Left colon (tissue), 2 donors: Measurements from ENCODE around the gene ABCA3. TPM values are rescaled to one million over a fixed set of nuclear protein-coding genes. Genes with fewer than 3 reads are reported as not detected.

Source experiments
- ATAC-seq: fragments of 200-7000 bp; cut with Tn5 transposase; one replicate; pipeline ENCODE4 v1.9.1; 2020; ENCODE audit warnings: mild to moderate bottlenecking, moderate library complexity
- DNase-seq, 2 donors: peaks; one replicate each; pipeline ENCODE4 v3.0.0-alpha.2; 2020
- intact Hi-C, 2 donors: fragments of 100-400 bp; cut with DNase I in 1 of 2; cut with micrococcal nuclease in 1 of 2; formaldehyde crosslinking; loops; one replicate each; pipeline versions ENCODE4 v1.11.2 to v1.14.0; 2022; cut with DNase I, micrococcal nuclease
- total RNA-seq, 2 donors: library from RNA; stranded (reverse); fragmentation: NEBNext Ultra II Directional; extraction: Animal tissue kit (Norgen Biotek cat#: 25700); gene quantifications; one replicate each; pipeline ENCODE4 v1.2.1, GENCODE V29; 2021
- donor health status: DM: no; HTN: no; CAD: no.
- donor health status: DM: yes; HTN: yes; CAD: no.

Gene ABCA3
- total RNA-seq, 2 donors from 2014 or later: 3.8 to 3.9 TPM

GRCh38 chr16:2285731-2286191 is 54.8 kb downstream of the ABCA3 start:
- intact Hi-C loops: no loop called here
- no peak for ATAC-seq
- DNase-seq: no peak

- ATAC-seq: no peak
- no peak for DNase-seq
- intact Hi-C loops: no loop called here
Observed at GRCh38 chr16:2284797-2285576, 55.5 kb downstream of the ABCA3 start.

GRCh38 chr16:2284001-2284770 is 56.3 kb downstream of the ABCA3 start:
- intact Hi-C loops: no loop called here
- DNase-seq (no peak), ATAC-seq (no peak)

- ATAC-seq (no peak), DNase-seq (no peak)
- intact Hi-C loops: no loop called here
Observed at GRCh38 chr16:2282866-2283555, 57.5 kb downstream of the ABCA3 start.

- intact Hi-C loops: no loop called here
- ATAC-seq (no peak), DNase-seq (no peak)
Observed at GRCh38 chr16:2282262-2282661, 58.3 kb downstream of the ABCA3 start.

GRCh38 chr16:2280981-2281542 is 59.5 kb downstream of the ABCA3 start:
- no peak for DNase-seq
- intact Hi-C loops: no loop called here
- ATAC-seq: no peak

GRCh38 chr16:2280461-2280860 is 60.1 kb downstream of the ABCA3 start:
- intact Hi-C loops: no loop called here
- ATAC-seq (no peak), DNase-seq (no peak)

GRCh38 chr16:2278956-2279800 is 61.4 kb downstream of the ABCA3 start:
- intact Hi-C loops: loop anchor here in 1 of 2 donors (10.0 kb wide), 1 partner anchor 56 kb away; no protein-coding TSS in a partner anchor
- no peak for DNase-seq
- no peak for ATAC-seq

- no peak for DNase-seq
- ATAC-seq: peak; percentile 66
- intact Hi-C loops: loop anchor here in 1 of 2 donors (10.0 kb wide), 1 partner anchor 57 kb away; no protein-coding TSS in a partner anchor
Observed at GRCh38 chr16:2278272-2278608, 62.3 kb downstream of the ABCA3 start.

GRCh38 chr16:2277466-2278271 is 62.9 kb downstream of the ABCA3 start:
- DNase-seq: no peak
- ATAC-seq: no peak
- intact Hi-C loops: loop anchor here in 1 of 2 donors (10.0 kb wide), 1 partner anchor 57 kb away; no protein-coding TSS in a partner anchor

- no peak for ATAC-seq
- DNase-seq: no peak
- intact Hi-C loops: loop anchor here in 1 of 2 donors (10.0 kb wide), 1 partner anchor 58 kb away; no protein-coding TSS in a partner anchor
Observed at GRCh38 chr16:2276368-2277195, 63.9 kb downstream of the ABCA3 start.

GRCh38 chr16:2275476-2276367 is 64.8 kb downstream of the ABCA3 start:
- ATAC-seq: no peak
- DNase-seq: no peak
- intact Hi-C loops: loop anchor here in 1 of 2 donors (10.0 kb wide), 1 partner anchor 59 kb away; no protein-coding TSS in a partner anchor

GRCh38 chr16:2273931-2274330 is 66.6 kb downstream of the ABCA3 start:
- DNase-seq (no peak), ATAC-seq (no peak)
- intact Hi-C loops: loop anchor here in 1 of 2 donors (10.0 kb wide), 1 partner anchor 61 kb away; no protein-coding TSS in a partner anchor

GRCh38 chr16:2273484-2273883 is 67.0 kb downstream of the ABCA3 start:
- ATAC-seq (no peak), DNase-seq (no peak)
- intact Hi-C loops: loop anchor here in 1 of 2 donors (10.0 kb wide), 1 partner anchor 61 kb away; no protein-coding TSS in a partner anchor

- DNase-seq: no peak
- ATAC-seq: no peak
- intact Hi-C loops: loop anchor here in 1 of 2 donors (10.0 kb wide), 1 partner anchor 63 kb away; no protein-coding TSS in a partner anchor
Observed at GRCh38 chr16:2271848-2272461, 68.6 kb downstream of the ABCA3 start.
